ENCODE measurements around the gene CRMP1.

GRCh38 chr4:5908876-5909427 is 16.1 kb upstream of the CRMP1 start:
- TF ChIP-seq, protein P1, sequence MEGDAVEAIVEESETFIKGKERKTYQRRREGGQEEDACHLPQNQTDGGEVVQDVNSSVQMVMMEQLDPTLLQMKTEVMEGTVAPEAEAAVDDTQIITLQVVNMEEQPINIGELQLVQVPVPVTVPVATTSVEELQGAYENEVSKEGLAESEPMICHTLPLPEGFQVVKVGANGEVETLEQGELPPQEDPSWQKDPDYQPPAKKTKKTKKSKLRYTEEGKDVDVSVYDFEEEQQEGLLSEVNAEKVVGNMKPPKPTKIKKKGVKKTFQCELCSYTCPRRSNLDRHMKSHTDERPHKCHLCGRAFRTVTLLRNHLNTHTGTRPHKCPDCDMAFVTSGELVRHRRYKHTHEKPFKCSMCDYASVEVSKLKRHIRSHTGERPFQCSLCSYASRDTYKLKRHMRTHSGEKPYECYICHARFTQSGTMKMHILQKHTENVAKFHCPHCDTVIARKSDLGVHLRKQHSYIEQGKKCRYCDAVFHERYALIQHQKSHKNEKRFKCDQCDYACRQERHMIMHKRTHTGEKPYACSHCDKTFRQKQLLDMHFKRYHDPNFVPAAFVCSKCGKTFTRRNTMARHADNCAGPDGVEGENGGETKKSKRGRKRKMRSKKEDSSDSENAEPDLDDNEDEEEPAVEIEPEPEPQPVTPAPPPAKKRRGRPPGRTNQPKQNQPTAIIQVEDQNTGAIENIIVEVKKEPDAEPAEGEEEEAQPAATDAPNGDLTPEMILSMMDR (IDR thresholded peaks at IDR 0.05) = no peak
- TF ChIP-seq POLR2AphosphoS5 (IDR thresholded peaks at IDR 0.05) = no peak
- TF ChIP-seq POLR2A (IDR thresholded peaks at IDR 0.05) = no peak
